ENCODE data around the gene FGA. TPM values are rescaled to one million over a fixed set of nuclear protein-coding genes. Genes with fewer than 3 reads are reported as not detected.

FGA gene
- total and polyA plus RNA-seq, 9 of the 15 experiments (the other 6 are each of a cell fraction or from before 2014, with no cell fraction given), result 0.04 to 2.5 (median 0.07) TPM; not detected in 5

- ChIA-PET POLR2A (interaction anchor here (1.3 kb wide), 1 partner anchor 27 kb away, joined by 3 read pairs; no protein-coding TSS in a partner anchor), CTCF (ENCODE audit: low intra/inter-chr PET ratio) (no interaction called here)
- Histone ChIP-seq H3K27me3 (ENCODE audit: control insufficient read depth in 2 of 2, insufficient read depth in 2 of 2, low read length in 2 of 2) (no peaks in the 10 kb centered on the region), H3K4me1 (replicated peaks in 1 of 2; ENCODE audit: control insufficient read depth in 2 of 2, insufficient read depth in 2 of 2, low read length in 2 of 2) (no peaks in the 10 kb centered on the region), H2AFZ (ENCODE audit: low read depth, low read length) (no peak overlapping the region), H4K20me1 (replicated peaks; ENCODE audit: control insufficient read depth, insufficient read depth, low read length) (no peaks in the 10 kb centered on the region), H3K9me1 (ENCODE audit: control insufficient read depth, insufficient read depth, low read length) (no peaks in the 10 kb centered on the region), H3K79me2 (ENCODE audit: control insufficient read depth, insufficient read depth, low read length) (no peaks in the 10 kb centered on the region), H3K27ac (ENCODE audit: extremely low read depth, low read depth, low read length) (no peak overlapping the region), H3K9ac (ENCODE audit: insufficient read depth in 1 of 2, low read depth in 2 of 2, low read length in 2 of 2) (no peak overlapping the region), H3K9me3 (replicated peaks; ENCODE audit: control insufficient read depth, insufficient read depth, low read depth, low read length) (no peaks in the 10 kb centered on the region), H3K4me2 (ENCODE audit: insufficient read depth, low read length) (no peak overlapping the region), H3K4me3 (no peak overlapping the region), H3K36me3 (ENCODE audit: control insufficient read depth, insufficient read depth, low read length) (no peaks in the 10 kb centered on the region)
- no TSS peak for BruUV-seq (replicated peaks)
- ATAC-seq, result no peak
- FAIRE-seq, result no peak
- TF ChIP-seq ZMIZ1 (IDR thresholded peaks at IDR 0.05; ENCODE audit: low read depth in 2 of 2, low read length in 2 of 2) (no peak), TEAD1 (CRISPR knock-in tag; IDR thresholded peaks at IDR 0.05) (no peak), HES1 (IDR thresholded peaks at IDR 0.05; ENCODE audit: low read depth) (no peak), ZNF282 (CRISPR knock-in tag; IDR thresholded peaks at IDR 0.05) (no peak), SRSF9 (IDR thresholded peaks at IDR 0.05; ENCODE audit: borderline replicate concordance, low read depth, low read length) (no peak), ZNF311 (CRISPR knock-in tag; IDR thresholded peaks at IDR 0.05) (no peak)
- DNase-seq (ENCODE audit: extremely low read depth in 1 of 4, low spot score in 3 of 4), result no peak
- intact Hi-C loops (cut with micrococcal nuclease) (loop anchor here (10.0 kb wide), 1 partner anchor 840 kb away; no protein-coding TSS in a partner anchor), in situ Hi-C loops (cut with MboI) (no loop called here)
These were observed 23.8 kb upstream of the FGA start for GRCh38 chr4:154614306-154614705.

Data from K562 (cell line).